AG10803 (cell line): ENCODE measurements around the gene PLAAT5.

Experiments
- DNase-seq: peaks from one replicate; pipeline ENCODE4 v3.0.0; 2010; ENCODE audit warnings: low read depth
- H3K4me3 ChIP-seq: 2 replicates; pipeline ENCODE4 v1.5.1; 2011; ENCODE audit warnings: mild to moderate bottlenecking, low read length, control low read depth
- CTCF ChIP-seq: conservative IDR thresholded peaks from 2 replicates; pipeline ENCODE4 v1.5.1; 2011; ENCODE audit warnings: mild to moderate bottlenecking, low read length, control low read depth, inconsistent platforms

The PLAAT5 gene

GRCh38 chr11:63504933-63505586 lies 14.1 kb upstream of the PLAAT5 start:
- TF ChIP-seq CTCF, result no peak
- no peak overlapping the region for H3K4me3 ChIP-seq
- no peak for DNase-seq

GRCh38 chr11:63504054-63504453 lies 13.1 kb upstream of the PLAAT5 start:
- TF ChIP-seq CTCF, result no peak
- no peak overlapping the region for H3K4me3 ChIP-seq
- DNase-seq, result no peak

- DNase-seq, result no peak
- no peak overlapping the region for H3K4me3 ChIP-seq
- no peak for TF ChIP-seq CTCF
Observed at GRCh38 chr11:63503492-63503891, 12.5 kb upstream of the PLAAT5 start.

- TF ChIP-seq CTCF, result no peak
- no peak for DNase-seq
- H3K4me3 ChIP-seq, result no peak overlapping the region
Observed at GRCh38 chr11:63502252-63502820, 11.4 kb upstream of the PLAAT5 start.

- no peak overlapping the region for H3K4me3 ChIP-seq
- TF ChIP-seq CTCF, result no peak
- no peak for DNase-seq
Observed at GRCh38 chr11:63501236-63501635, 10.3 kb upstream of the PLAAT5 start.

GRCh38 chr11:63499874-63500273 lies 8.9 kb upstream of the PLAAT5 start:
- no peak for TF ChIP-seq CTCF
- DNase-seq, result no peak
- H3K4me3 ChIP-seq, result no peak overlapping the region

- no peak for TF ChIP-seq CTCF
- H3K4me3 ChIP-seq, result no peak overlapping the region
- no peak for DNase-seq
Observed at GRCh38 chr11:63494975-63495374, 4.0 kb upstream of the PLAAT5 start.
